SK-N-SH (cell line): ENCODE data around the gene DHX36. TPM values are rescaled to one million over a fixed set of nuclear protein-coding genes. Genes with fewer than 3 reads are reported as not detected.

ENCODE experiments used
- CTCF ChIA-PET: fragments of 300-600, 350-600 bp; formaldehyde crosslinking; extraction: SDS; loops from one replicate; lab custom pipeline; 2021; lab: Yijun Ruan, JAX
- POLR2A ChIA-PET: fragments of 350-600 bp; sonication (Branson Sonifier 250); formaldehyde crosslinking; extraction: SDS; loops from one replicate; lab custom pipeline; 2020; ENCODE audit warnings: antibody characterized with exemption, inconsistent platforms; lab: Yijun Ruan, JAX
- DNase-seq: peaks from one replicate; pipeline ENCODE4 v3.0.0; 2012
- H2AFZ ChIP-seq: fragments of 200-600 bp; sonication (generic); 2 replicates; pipeline ENCODE4 v1.8.1; 2016; ENCODE audit warnings: antibody characterized with exemption, mild to moderate bottlenecking, low read depth
- H3F3A ChIP-seq: fragments of 200-600 bp; sonication (generic); replicated peaks from 2 replicates; pipeline ENCODE3; 2016; ENCODE audit warnings: antibody characterized with exemption, mild to moderate bottlenecking; ENCODE audit not compliant: insufficient read depth
- H3K27ac ChIP-seq, 2 experiments: fragments of 200-500 bp in 1 of 2; fragments of 200-600 bp in 1 of 2; sonication (Bioruptor generic) in 1 of 2; sonication (generic), shearing (Covaris generic) in 1 of 2; 2 replicates each; pipeline versions ENCODE4 v1.5.1 to v1.6.1; 2014 to 2016; ENCODE audit warnings: low read depth in 2 of 2, inconsistent platforms in 1 of 2, low read length in 1 of 2, mild to moderate bottlenecking in 1 of 2, mixed read lengths in 1 of 2
- H3K27me3 ChIP-seq: fragments of 200-600 bp; sonication (generic), shearing (Covaris generic); 2 replicates; pipeline ENCODE4 v1.6.1; 2016; ENCODE audit warnings: mixed run types; ENCODE audit not compliant: insufficient read depth
- H3K36me3 ChIP-seq, 2 experiments: fragments of 200-500 bp in 1 of 2; fragments of 200-600 bp in 1 of 2; sonication (Bioruptor generic) in 1 of 2; sonication (generic) in 1 of 2; replicated peaks in 1 of 2; 2 replicates each; pipeline versions ENCODE3 to v1.5.1; 2014 to 2016; ENCODE audit warnings: low read length in 1 of 2, mild to moderate bottlenecking in 1 of 2; ENCODE audit not compliant: insufficient read depth in 2 of 2, control insufficient read depth in 1 of 2
- H3K4me1 ChIP-seq, 2 experiments: fragments of 200-500 bp in 1 of 2; fragments of 200-600 bp in 1 of 2; sonication (Bioruptor generic) in 1 of 2; sonication (generic), shearing (Covaris generic) in 1 of 2; 2 replicates each; pipeline versions ENCODE4 v1.5.1 to v1.6.1; 2014 to 2016; ENCODE audit warnings: low read depth in 1 of 2, low read length in 1 of 2, mixed run types in 1 of 2; ENCODE audit not compliant: insufficient read depth in 2 of 2, control insufficient read depth in 1 of 2
- H3K4me2 ChIP-seq: fragments of 200-600 bp; sonication (generic), shearing (Covaris generic); 2 replicates; pipeline ENCODE4 v1.6.1; 2017; ENCODE audit warnings: mixed run types
- H3K4me3 ChIP-seq, 2 experiments: fragments of 200-500 bp in 1 of 2; fragments of 200-600 bp in 1 of 2; sonication (Bioruptor generic) in 1 of 2; sonication (generic), shearing (Covaris generic) in 1 of 2; 2 replicates each; pipeline versions ENCODE4 v1.5.1 to v1.8.1; 2014 to 2016; ENCODE audit warnings: low read depth in 2 of 2, inconsistent platforms in 1 of 2, low read length in 1 of 2, mild to moderate bottlenecking in 1 of 2, mixed read lengths in 1 of 2, moderate library complexity in 1 of 2
- H3K79me2 ChIP-seq: fragments of 200-600 bp; sonication (generic); 2 replicates; pipeline ENCODE4 v1.8.1; 2017; ENCODE audit warnings: mild to moderate bottlenecking; ENCODE audit not compliant: insufficient read depth
- H3K9ac ChIP-seq: fragments of 200-600 bp; sonication (generic); 2 replicates; pipeline ENCODE4 v1.6.1; 2017; ENCODE audit warnings: mixed run types
- H3K9me2 ChIP-seq: fragments of 200-600 bp; sonication (generic); 2 replicates; pipeline ENCODE4 v1.6.1; 2017; ENCODE audit warnings: mixed run types
- H3K9me3 ChIP-seq: fragments of 200-600 bp; sonication (generic); 2 replicates; pipeline ENCODE4 v1.6.1; 2017; ENCODE audit warnings: mixed run types, mild to moderate bottlenecking, moderate library complexity
- H4K20me1 ChIP-seq: fragments of 200-600 bp; sonication (generic); 2 replicates; pipeline ENCODE4 v1.6.1; 2017; ENCODE audit warnings: mild to moderate bottlenecking, mixed run types; ENCODE audit not compliant: insufficient read depth
- CHD2 ChIP-seq: fragments of 150-350 bp; IDR thresholded peaks from 2 replicates; pipeline ENCODE4 v1.6.1; 2018; ENCODE audit warnings: low read length; ENCODE audit not compliant: partially characterized antibody
- CTCF ChIP-seq: fragments of 200-600 bp; sonication (generic); IDR thresholded peaks from 2 replicates; pipeline ENCODE4 v1.6.1; 2017; ENCODE audit warnings: antibody characterized with exemption, mild to moderate bottlenecking, moderate library complexity
- EZH2phosphoT487 ChIP-seq: fragments of 200-600 bp; sonication (generic); IDR thresholded peaks from 2 replicates; pipeline ENCODE4 v1.6.1; 2017; ENCODE audit warnings: low read depth, mixed run types, mild to moderate bottlenecking, antibody characterized with exemption, moderate library complexity, borderline replicate concordance
- FOXM1 ChIP-seq: IDR thresholded peaks from 2 replicates; pipeline ENCODE4 v1.4.0; 2012; ENCODE audit warnings: low read depth, mild to moderate bottlenecking
- MEF2A ChIP-seq: IDR thresholded peaks from 2 replicates; pipeline ENCODE4 v1.4.0; 2012; ENCODE audit warnings: low read depth, borderline replicate concordance
- RAD21 ChIP-seq: IDR thresholded peaks from 2 replicates; pipeline ENCODE4 v1.6.1; 2012; ENCODE audit warnings: mild to moderate bottlenecking, low read length
- RCOR1 ChIP-seq: fragments of 150-350 bp; IDR thresholded peaks from 2 replicates; pipeline ENCODE4 v1.6.1; 2017; ENCODE audit warnings: antibody characterized with exemption, low read length
- REST ChIP-seq: IDR thresholded peaks from 2 replicates; pipeline ENCODE4 v1.6.1; 2012; ENCODE audit warnings: mild to moderate bottlenecking, low read depth, low read length, moderate library complexity
- RXRA ChIP-seq: IDR thresholded peaks from 2 replicates; pipeline ENCODE4 v1.4.0; 2012; ENCODE audit warnings: low read depth, mild to moderate bottlenecking, borderline replicate concordance
- SMC3 ChIP-seq: IDR thresholded peaks from 2 replicates; pipeline ENCODE4 v1.6.1; 2012; ENCODE audit warnings: low read depth, low read length, improper control_type of control experiment
- USF1 ChIP-seq: IDR thresholded peaks from 2 replicates; pipeline ENCODE4 v1.4.0; 2012; ENCODE audit warnings: low read depth, borderline replicate concordance
- WGBS: methylation state at CpG from one replicate; pipeline ENCODE4 v1.1.6; 2017; ENCODE audit warnings: low lambda C conversion rate; 5-methylcytosine and 5-hydroxymethylcytosine counted together
- polyA plus RNA-seq, 3 experiments: library from polyadenylated mRNA; depleted of rRNA; stranded (reverse); fragments of >200 nt; gene quantifications; 2 replicates each; pipeline ENCODE4 v1.2.3, GENCODE V29; 2012

Gene DHX36
- polyA plus RNA-seq, 1 of the 3 experiments (the other 2 are of a cell fraction), result 22.8 TPM

GRCh38 chr3:154254527-154254926 is 69.8 kb downstream of the DHX36 start:
- H3K9ac ChIP-seq, result no peak overlapping the region
- no peak for TF ChIP-seq MEF2A
- H3K27me3 ChIP-seq, result no peaks in the 10 kb centered on the region
- no peaks in the 10 kb centered on the region for H3K9me2 ChIP-seq
- peaks cover 4% of the 10 kb centered on the region for H3F3A ChIP-seq
- no peak overlapping the region for H2AFZ ChIP-seq
- H3K79me2 ChIP-seq, result no peaks in the 10 kb centered on the region
- no peak overlapping the region for H3K4me2 ChIP-seq
- H3K4me3 ChIP-seq, result no peak overlapping the region
- H4K20me1 ChIP-seq, result no peaks in the 10 kb centered on the region
- 83% methylated on average over 8 of the region's 8 CpGs for WGBS
- DNase-seq, result no peak
- POLR2A ChIA-PET, result no interaction called here
- H3K27ac ChIP-seq, result no peak overlapping the region
- no peaks in the 10 kb centered on the region for H3K9me3 ChIP-seq
- CTCF ChIA-PET, result interaction anchor here (1.2 to 3.2 kb wide), 7 partner anchors 9 to 168 kb away, joined by 3 to 40 read pairs (median 4); no protein-coding TSS in a partner anchor
- H3K4me1 ChIP-seq, result peaks cover 0 to 2% of the 10 kb centered on the region in 2 experiments; a peak in 1 of 4 replicates
- H3K36me3 ChIP-seq, result peaks cover 29 to 61% of the 10 kb centered on the region in 2 experiments

- Histone ChIP-seq H3K79me2 (no peaks in the 10 kb centered on the region), H3K4me3 (peak overlapping the region in 1 of 2 experiments; percentile 30; a peak in 1 of 4 replicates), H3K27ac (no peak overlapping the region), H3K9ac (no peak overlapping the region), H3K4me1 (peaks cover 0 to 4% of the 10 kb centered on the region in 2 experiments; a peak in 3 of 4 replicates), H3K27me3 (no peaks in the 10 kb centered on the region), H4K20me1 (no peaks in the 10 kb centered on the region), H3K9me2 (no peaks in the 10 kb centered on the region), H2AFZ (no peak overlapping the region), H3K9me3 (no peaks in the 10 kb centered on the region), H3K4me2 (no peak overlapping the region), H3K36me3 (peaks cover 18 to 49% of the 10 kb centered on the region in 2 experiments), H3F3A (peaks cover 4% of the 10 kb centered on the region)
- 11% methylated on average over 11 of the region's 11 CpGs for WGBS
- CTCF ChIA-PET, result interaction anchor here (0.6 to 3.2 kb wide), 56 partner anchors 8 to 1210 kb away, joined by 3 to 40 read pairs (median 3); partner anchors contain the start of gene ARHGEF26
- POLR2A ChIA-PET, result no interaction called here
- peak; percentile 76 for DNase-seq
- peak; percentile 93 for TF ChIP-seq RAD21
- no peak for TF ChIP-seq USF1
- no peak for TF ChIP-seq REST
- no peak for TF ChIP-seq EZH2phosphoT487
- peak; percentile 98 for TF ChIP-seq SMC3
- no peak for TF ChIP-seq FOXM1
- TF ChIP-seq CTCF, result peak; percentile 91
- no peak for TF ChIP-seq MEF2A
- TF ChIP-seq CHD2, result no peak
- TF ChIP-seq RXRA, result no peak
- no peak; the same call in 1 of the 2 replicates for TF ChIP-seq RCOR1
These were observed 71.3 kb downstream of the DHX36 start for GRCh38 chr3:154252759-154253638.
